Stimulated activated CD4-positive, alpha-beta T cell treated with anti-CD3 and anti-CD28 coated beads, Interleukin-1b, Interleukin-23, amount 100 ng/mL, for 24 hours (primary cell): ENCODE data around the gene VSIR.

Experiments
- DNase-seq, 4 experiments: peaks; one replicate each; pipeline ENCODE4 v3.0.0-alpha.2; 2020; ENCODE audit warnings: low read depth in 4 of 4, low spot score in 1 of 4

Gene VSIR

GRCh38 chr10:71714031-71714410 is 59.3 kb downstream of the VSIR start:
- DNase-seq = no peak

DNA sequence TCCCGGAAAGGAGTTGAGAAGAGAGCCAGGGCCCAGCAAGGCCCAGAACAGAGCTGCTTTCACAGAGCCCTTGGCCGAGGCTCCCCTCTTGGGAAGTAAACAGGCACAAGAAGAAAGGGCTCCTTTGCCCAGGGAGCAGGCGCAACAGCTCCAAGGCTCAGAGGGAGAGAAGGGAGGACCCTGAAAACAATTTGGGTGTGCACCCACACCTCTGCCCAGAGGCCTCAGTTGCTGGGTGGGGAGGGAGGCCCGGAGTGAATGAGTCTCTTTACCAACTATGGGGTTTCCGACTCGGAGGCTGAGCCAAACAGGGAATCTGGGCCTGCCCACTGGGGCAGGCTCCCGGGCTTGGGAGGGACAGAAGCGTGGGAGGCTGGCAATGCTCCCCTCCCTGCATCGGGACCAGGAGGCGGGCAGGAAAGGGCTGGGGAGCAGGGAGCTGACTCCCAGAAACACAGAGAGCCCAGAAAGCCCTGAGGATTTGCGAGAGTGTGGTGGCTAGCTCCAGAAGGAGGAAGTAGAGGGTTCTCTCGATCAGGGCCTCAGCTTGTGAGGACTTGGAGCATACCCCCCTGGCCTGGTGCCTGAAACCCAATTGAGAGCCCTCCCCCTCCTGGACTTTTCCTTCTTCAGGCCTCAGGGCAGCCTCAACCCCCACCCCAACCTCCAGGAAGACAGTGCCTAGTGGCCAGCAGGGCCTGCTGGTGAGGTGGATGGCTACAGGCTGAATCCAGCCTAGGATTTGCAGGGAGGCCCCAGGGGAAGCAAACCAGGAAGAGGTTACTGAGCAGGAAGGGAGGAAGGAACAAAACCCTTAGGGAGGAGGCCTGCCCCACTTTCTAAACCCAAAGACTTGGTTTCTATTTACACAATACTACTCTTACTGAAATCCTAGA is 59.9 kb downstream of the VSIR start:
- DNase-seq = no peak

DNA sequence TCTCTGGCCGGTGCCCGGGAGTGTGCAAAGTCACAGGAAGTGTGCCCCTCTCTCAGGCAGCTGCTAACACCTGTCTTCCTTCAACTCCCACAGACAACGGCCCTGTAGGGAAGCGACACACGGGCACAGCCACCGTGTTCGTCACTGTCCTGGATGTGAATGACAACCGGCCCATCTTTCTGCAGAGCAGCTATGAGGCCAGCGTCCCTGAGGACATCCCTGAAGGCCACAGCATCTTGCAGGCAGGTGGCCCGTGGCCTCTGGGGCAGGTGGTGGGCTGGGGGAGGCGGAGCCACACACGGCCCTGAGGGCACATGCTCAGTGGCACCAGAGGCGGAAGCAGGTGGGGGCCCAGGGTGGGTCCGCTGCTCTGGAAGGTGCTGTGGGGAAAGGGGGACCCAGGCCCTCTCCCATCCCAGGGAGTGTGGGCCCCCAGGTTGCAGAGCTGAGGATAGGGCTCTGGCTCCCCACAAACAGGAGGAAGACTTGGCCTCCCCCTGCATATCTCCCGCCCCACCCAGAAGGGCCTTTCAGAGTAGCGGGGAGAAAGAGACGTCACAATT is 60.7 kb downstream of the VSIR start:
- DNase-seq = no peak

DNA sequence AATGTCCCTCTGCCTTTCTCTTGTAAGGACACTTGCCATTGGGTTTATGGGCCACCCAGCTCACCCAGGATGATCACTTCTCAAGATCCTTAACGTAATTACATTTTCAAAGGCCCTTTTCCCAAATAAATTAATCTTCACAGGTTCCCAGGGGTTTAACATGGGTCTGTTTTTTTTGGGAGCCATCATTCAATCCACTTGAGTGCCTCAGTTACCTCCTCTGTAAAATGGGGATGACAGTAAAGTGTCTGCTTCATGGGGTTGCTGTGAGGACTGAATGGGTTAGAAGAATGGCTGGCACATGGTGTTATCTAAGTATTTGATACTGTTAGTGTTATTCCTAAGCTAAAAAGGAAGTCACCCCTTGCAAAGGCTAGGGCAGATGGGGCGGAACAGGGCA is 61.1 kb downstream of the VSIR start:
- no peak for DNase-seq

GRCh38 chr10:71711052-71711623 is 62.2 kb downstream of the VSIR start:
- no peak for DNase-seq

- DNase-seq = no peak
Measured at GRCh38 chr10:71710519-71710918, 62.8 kb downstream of the VSIR start.

GRCh38 chr10:71708897-71709882 is 64.1 kb downstream of the VSIR start:
- no peak for DNase-seq

DNA sequence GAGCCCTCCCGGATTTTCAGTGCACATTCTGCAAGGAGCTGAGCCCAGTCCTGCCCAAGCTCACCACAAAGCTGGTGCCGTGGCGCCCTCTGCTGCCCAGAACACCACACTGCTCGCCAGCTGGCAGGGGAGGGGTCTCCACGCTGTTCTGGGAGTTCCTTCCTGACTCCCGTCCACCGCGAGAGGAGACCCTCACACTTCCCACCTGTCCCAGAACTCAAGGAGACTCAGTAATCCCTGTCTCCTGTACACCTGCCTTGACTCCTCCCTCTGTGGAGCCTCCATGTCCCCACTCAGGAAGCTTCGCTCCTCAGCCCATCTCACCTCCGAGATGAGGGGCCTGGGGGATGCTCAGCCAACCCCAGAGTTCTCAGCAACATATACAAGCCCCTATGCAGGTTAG is 65.0 kb downstream of the VSIR start:
- peak in 3 of 4 experiments; percentile 42 to 56 (median 54) for DNase-seq

GRCh38 chr10:71707240-71707789 is 66.0 kb downstream of the VSIR start:
- no peak for DNase-seq

DNA sequence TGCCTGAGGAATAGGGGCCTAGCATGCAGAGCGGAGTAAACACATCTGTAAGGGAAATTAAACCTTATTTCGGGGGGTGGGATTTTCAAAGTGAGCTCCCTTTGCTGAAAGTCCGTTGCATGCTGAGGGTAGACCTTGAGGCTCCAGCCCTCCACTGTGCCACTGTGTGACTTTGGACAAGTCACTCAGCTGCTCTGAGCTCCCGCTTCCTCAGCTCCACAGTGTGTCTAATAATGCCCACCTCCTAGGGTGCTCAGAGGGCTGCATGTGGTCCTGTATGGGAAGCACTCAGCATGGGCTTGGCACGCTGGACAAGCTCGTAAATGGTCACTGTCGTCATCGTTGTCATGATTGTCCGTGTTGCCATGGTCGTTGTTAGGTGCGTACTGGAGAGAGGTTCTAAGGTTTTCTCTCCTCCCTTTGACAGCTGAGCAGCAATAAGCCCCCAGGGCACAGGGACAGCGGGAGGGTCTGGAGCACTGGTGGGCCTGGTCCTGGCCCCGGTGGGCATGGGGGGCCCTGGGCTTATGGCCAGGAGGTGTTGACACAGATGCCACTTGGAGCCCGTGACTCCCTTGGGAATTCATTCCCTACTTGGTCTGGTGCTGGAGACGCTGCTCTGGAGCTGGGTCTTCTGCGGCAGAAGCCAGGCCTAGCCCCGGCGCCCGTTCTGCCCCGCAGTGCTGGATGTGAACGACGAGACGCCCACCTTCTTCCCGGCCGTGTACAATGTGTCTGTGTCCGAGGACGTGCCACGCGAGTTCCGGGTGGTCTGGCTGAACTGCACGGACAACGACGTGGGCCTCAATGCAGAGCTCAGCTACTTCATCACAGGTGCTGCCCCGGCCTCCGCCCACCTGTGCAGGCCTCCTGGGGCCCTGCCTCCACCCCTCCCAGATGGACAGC is 66.9 kb downstream of the VSIR start:
- no peak for DNase-seq

DNA sequence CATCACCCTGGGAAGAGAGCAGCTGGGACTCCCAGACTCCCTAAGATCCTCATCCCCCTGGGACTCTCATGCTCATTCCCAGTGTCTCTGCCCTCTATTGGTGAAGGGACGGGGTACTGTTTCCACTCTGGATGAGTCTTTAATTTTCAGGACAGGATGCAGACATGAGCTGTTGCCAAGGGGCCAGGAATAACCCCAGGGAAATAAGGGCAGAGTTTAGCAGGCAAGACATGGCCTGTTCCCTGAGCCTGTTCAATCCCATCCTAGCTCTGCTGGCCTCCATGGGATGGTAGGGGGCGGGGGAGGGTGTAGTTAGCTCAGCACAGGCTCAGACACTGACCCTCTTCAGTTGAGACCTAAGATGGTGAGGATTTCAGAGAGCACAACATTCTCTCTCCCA is 67.7 kb downstream of the VSIR start:
- DNase-seq = no peak

GRCh38 chr10:71704816-71705215 is 68.5 kb downstream of the VSIR start:
- DNase-seq = no peak

- no peak for DNase-seq
Measured at GRCh38 chr10:71703577-71703976, 69.7 kb downstream of the VSIR start.

GRCh38 chr10:71701496-71702132 is 71.7 kb downstream of the VSIR start:
- DNase-seq = no peak

DNA sequence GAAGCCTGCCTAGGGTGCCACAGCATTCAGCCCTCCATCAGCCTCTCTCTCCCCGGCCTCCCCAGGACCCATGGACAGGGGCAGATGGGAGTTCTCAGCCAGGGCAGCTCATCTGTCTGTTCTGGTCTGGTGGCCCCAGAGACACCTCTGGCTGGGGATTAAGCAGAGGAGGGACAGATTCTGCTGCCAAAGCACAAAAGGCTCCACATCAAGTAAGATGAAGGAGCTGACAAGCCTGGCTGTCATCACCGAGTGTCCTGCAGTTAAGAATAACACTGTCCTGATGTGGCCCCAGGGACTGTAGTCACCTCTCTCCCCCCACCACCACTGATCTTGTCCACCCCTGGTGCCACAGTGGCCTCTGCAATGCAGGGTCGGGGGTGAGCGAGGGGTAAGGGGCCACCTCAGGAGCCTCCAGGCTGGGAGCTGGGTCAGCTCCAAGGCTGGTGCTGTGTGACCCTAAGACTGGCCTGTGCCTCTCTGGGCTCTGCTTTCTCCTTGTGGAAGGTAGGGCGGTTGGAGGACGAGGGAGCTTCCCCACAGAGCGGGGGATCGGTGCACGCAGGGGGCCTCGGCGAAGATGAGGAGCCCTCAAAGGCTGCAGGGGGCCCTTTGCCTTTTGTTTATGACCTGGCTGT is 72.5 kb downstream of the VSIR start:
- DNase-seq = no peak

- no peak for DNase-seq
Measured at GRCh38 chr10:71698737-71699136, 74.6 kb downstream of the VSIR start.

DNA sequence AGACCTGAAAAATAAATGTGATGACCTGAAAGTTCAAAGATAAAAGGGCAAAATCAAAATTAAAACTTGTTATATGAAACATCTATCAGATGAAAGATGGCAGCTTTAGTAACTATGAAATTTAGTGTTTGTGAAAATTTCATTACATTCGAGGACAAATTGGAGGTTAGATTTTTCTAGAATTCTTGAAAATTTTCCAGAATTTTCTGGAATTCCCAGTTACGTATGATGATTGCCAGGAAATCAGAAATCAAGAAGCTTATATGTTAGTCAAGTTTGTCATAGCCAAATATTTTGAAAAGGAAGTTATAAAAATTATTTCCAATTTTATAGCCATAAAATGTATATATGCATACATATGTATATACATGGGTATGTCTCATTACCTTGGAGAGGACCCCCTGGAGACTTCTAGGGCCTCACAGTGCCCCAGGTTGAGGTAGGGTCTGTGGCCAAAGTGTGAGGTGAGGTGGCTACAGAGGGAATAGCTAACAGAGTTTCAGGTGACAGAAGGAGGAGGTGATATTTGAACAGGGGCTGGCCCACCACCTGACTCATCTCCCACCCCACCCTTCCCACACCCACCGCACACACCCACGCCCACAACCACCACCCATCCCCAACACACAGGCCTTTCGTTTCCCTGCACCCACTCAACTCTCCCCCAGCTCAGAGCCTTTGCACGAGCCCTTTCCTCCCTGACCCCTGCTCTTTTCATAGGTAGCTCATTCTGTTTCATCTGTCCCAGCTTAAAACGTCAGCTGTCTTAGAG is 75.2 kb downstream of the VSIR start:
- DNase-seq = peak in 1 of 4 experiments; percentile 31
